Measurements from ENCODE around the gene APOL4.
"Not testable (repeated sequence)": the region's sequence is repeated elsewhere in the genome, so short reads cannot be mapped to it uniquely, and the experiment has no call there.

Gene APOL4

GRCh38 chr22:36232715-36233401 is 31.2 kb upstream of the APOL4 start:
- DNase-seq (ENCODE audit: low read depth in 2 of 2): no peak

- DNase-seq (ENCODE audit: low read depth in 2 of 2): not testable (repeated sequence)
These were observed 29.4 kb upstream of the APOL4 start for GRCh38 chr22:36231051-36231450.

- DNase-seq (ENCODE audit: low read depth in 2 of 2): not testable (repeated sequence)
These were observed 28.0 kb upstream of the APOL4 start for GRCh38 chr22:36229649-36230048.

GRCh38 chr22:36228944-36229343 is 27.3 kb upstream of the APOL4 start:
- DNase-seq (ENCODE audit: low read depth in 2 of 2): no peak

GRCh38 chr22:36228369-36228768 is 26.8 kb upstream of the APOL4 start:
- DNase-seq (ENCODE audit: low read depth in 2 of 2): not testable (repeated sequence)

- DNase-seq (ENCODE audit: low read depth in 2 of 2): no peak
These were observed 26.2 kb upstream of the APOL4 start for GRCh38 chr22:36227806-36228205.

- no peak for DNase-seq (ENCODE audit: low read depth in 2 of 2)
These were observed 25.8 kb upstream of the APOL4 start for GRCh38 chr22:36227396-36227795.

- no peak for DNase-seq (ENCODE audit: low read depth in 2 of 2)
These were observed 24.6 kb upstream of the APOL4 start for GRCh38 chr22:36226189-36226588.

GRCh38 chr22:36225333-36225922 is 23.8 kb upstream of the APOL4 start:
- no peak for DNase-seq (ENCODE audit: low read depth in 2 of 2)

- no peak for DNase-seq (ENCODE audit: low read depth in 2 of 2)
These were observed 22.6 kb upstream of the APOL4 start for GRCh38 chr22:36224245-36224644.

GRCh38 chr22:36223504-36223903 is 21.9 kb upstream of the APOL4 start:
- DNase-seq (ENCODE audit: low read depth in 2 of 2): no peak

GRCh38 chr22:36222887-36223450 is 21.4 kb upstream of the APOL4 start:
- no peak for DNase-seq (ENCODE audit: low read depth in 2 of 2)

GRCh38 chr22:36221799-36222751 is 20.5 kb upstream of the APOL4 start:
- DNase-seq (ENCODE audit: low read depth in 2 of 2): no peak

GRCh38 chr22:36220451-36220921 is 18.9 kb upstream of the APOL4 start:
- no peak for DNase-seq (ENCODE audit: low read depth in 2 of 2)

- no peak for DNase-seq (ENCODE audit: low read depth in 2 of 2)
These were observed 17.1 kb upstream of the APOL4 start for GRCh38 chr22:36218648-36219193.

- no peak for DNase-seq (ENCODE audit: low read depth in 2 of 2)
These were observed 14.4 kb upstream of the APOL4 start for GRCh38 chr22:36215981-36216380.

GRCh38 chr22:36213586-36213985 is 12.0 kb upstream of the APOL4 start:
- no peak for DNase-seq (ENCODE audit: low read depth in 2 of 2)

GRCh38 chr22:36212901-36213300 is 11.3 kb upstream of the APOL4 start:
- no peak for DNase-seq (ENCODE audit: low read depth in 2 of 2)

GRCh38 chr22:36211237-36211861 is 9.7 kb upstream of the APOL4 start:
- peak in 1 of 2 experiments; percentile 10 for DNase-seq (ENCODE audit: low read depth in 2 of 2)

GRCh38 chr22:36210224-36210623 is 8.6 kb upstream of the APOL4 start:
- DNase-seq (ENCODE audit: low read depth in 2 of 2): no peak

GRCh38 chr22:36209488-36209908 is 7.9 kb upstream of the APOL4 start:
- not testable (repeated sequence) for DNase-seq (ENCODE audit: low read depth in 2 of 2)
